Measurements from ENCODE around the gene RNF121.

DNA sequence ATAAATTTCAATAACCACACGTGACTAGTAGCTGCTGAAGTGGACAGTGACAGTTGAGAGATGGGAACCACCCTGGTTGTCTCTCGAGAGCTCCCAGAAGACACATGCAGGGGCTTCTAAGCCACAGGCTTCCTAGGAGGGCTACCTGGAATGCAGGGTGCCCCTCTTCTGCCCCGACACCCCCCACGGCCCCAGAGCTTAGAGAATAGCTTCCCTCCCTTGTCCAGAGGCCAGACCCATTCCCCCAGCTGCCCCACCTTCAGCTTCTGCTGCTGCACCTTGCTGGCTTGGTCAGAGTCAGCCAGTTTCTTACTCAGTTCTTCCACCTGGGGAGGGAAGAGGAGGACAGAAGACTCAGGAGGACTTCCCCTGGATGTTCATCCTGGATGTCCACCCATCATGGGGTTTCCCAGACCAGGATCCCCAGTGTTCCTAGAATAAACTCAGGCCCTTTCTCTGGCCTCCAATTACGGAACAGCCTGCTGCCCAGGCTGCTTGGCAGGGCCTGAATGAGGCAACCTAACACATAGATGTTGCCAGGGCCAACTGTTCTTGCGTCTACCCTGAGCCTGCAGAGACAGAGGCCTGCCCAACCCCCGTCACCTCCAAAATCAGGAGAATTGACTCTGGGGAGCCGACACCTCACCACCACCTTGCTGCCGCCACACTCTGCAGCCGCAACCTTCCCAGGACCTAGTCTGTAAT lies 81.8 kb downstream of the RNF121 start:
- TF ChIP-seq CTCF (conservative IDR thresholded peaks at IDR 0.05): no peak
- no peak for TF ChIP-seq ZFX (IDR thresholded peaks at IDR 0.05)

All from C4-2B (cell line).